GM18508 (cell line): Measurements from ENCODE around the gene RBBP4.
"Not testable (repeated sequence)": the region's sequence is repeated elsewhere in the genome, so short reads cannot be mapped to it uniquely, and the experiment has no call there.

ENCODE experiments used
- ATAC-seq: cut with Tn5 transposase; IDR thresholded peaks from one replicate; pipeline ENCODE4 v1.9.1; 2021; ENCODE audit warnings: moderate number of reproducible peaks; ENCODE audit not compliant: insufficient read depth, unreplicated experiment

The RBBP4 gene

DNA sequence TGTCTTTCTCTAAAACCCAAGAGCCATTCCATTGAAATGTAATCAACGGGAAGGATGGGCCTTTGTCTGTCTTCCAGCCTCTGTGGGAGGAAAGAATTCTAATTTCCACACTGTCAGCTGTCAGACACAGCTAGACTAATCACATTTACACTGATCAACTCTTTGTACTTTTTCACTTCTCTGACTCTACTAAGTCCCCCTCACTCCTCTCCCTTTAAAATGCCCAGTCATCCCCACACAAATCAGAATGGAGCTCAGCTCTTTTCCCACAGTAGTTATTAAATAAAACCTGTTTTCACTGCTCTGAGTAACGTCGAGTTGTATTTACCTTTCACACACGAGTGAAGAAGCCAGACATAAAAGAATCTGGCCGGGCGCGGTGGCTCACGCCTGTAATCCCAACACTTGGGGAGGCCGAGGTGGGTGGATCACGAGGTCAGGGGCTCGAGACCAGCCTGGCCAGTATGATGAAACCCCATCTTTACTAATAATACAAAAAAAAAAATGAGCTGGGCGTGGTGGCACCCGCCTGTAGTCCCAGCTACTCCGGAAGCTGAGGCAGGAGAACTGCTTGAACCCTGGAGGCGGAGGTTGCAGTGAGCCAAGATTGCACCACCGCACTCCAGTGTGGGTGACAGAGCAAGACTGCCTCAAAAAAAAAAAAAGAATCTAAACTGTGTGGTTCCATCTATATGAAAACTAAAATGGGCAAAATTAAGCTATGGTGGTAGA is 13.9 kb upstream of the RBBP4 start:
- no peak for ATAC-seq

DNA sequence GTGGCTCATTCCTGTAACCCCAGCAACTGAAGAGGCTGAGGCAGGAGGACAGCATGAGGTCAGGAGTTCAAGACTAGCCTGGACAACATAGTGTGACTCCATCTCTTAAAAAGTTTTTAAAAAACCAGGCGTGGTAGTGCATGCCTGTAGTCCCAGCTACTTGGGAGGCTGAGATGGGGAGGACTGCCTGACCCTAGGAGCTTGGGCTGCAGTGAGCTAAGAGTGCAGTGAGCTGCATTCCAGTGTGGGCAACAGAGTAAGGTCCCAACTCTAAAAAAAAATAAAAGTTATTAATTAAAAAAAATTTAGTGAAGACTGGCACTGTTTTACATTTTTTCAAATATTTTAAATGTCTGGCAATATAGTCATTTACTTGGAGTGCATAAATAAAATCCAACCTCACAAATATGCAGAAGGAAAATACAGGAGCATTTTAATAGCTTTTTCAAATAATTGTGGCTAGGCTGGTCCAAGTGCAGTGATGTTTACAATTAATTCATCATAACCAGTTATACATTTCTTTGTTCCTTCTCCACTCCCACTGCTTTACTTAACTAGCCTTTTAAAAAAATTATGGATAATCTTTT is 11.4 kb upstream of the RBBP4 start:
- no peak for ATAC-seq

DNA sequence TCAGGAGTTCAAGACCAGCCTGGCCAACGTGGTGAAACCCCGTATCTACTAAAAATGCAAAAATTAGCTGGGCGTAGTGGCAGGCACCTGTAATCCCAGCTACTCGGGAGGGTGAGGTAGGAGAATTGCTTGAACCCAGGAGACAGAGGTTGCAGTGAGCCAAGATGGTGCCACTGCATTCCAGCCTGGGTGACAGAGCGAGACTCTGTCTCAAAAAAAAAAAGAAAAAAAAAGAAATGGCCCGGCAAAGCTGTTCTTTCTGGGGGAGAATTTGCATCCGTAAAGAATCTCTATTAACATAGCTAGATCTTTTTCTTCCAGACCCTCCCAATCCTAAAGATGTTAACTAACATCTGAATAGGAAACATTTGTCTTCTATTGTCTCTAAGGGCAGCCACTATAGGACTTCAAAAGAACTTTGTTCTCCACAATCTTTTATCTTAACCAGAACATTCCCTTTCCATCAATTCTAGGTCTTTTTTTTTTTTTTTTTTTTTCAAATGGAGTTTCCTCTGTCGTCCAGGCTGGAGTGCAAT is 8.6 kb upstream of the RBBP4 start:
- ATAC-seq: not testable (repeated sequence)

DNA sequence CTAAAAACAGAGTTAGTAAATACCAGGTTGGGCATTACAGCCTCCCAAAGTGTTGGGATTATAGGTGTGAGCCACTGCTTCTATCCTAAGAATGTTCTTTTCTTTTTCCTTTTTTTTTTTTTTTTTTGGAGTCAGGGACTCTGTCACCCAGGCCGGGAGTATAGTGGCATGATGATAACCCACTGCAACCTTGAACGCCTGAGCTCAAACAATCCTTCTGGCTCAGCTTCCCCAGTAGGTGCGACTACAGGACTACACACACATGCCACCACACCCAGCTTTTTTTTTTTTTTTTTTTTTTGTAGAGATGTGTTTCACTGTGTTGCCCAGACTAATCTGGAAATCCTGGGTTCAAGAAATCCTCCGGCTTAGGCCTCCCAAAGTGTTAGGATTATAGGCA is 6.6 kb upstream of the RBBP4 start:
- no peak for ATAC-seq

DNA sequence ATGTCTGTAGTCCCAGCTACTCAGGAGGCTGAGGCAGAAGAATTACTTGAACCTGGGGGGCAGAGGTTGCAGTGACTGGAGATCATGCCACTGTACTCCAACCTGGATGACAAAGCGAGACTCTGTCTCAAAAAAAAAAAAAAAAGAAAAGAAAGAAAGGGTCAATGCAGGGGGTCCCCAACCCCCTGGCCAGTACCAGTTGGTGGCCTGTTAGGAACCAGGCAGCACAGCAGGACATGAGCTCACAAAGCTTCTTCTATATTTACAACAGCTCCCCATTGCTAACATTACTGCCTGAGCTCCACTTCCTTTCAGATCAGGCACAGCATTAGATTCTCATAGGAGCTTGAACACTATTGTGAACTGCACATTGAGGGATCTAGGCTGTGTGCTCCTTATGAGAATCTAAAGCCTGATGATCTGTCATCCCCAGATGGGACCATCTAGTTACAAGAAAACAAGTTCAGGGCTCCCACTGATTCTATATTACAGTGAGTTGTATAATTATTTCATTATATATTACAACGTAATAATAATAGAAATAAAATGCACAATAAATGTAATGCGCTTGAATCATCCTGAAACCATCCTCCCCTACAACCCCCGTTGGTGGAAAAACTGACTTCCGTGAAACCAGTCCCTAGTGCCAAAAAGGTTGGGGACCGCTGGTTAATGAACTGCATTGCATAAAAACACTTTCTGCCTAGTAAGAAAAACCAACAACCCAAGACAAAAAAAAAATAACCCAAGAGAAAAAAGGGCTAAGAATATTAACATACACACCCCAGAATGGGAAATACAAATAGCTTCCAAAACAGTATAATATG is 3.5 kb upstream of the RBBP4 start:
- ATAC-seq: no peak

DNA sequence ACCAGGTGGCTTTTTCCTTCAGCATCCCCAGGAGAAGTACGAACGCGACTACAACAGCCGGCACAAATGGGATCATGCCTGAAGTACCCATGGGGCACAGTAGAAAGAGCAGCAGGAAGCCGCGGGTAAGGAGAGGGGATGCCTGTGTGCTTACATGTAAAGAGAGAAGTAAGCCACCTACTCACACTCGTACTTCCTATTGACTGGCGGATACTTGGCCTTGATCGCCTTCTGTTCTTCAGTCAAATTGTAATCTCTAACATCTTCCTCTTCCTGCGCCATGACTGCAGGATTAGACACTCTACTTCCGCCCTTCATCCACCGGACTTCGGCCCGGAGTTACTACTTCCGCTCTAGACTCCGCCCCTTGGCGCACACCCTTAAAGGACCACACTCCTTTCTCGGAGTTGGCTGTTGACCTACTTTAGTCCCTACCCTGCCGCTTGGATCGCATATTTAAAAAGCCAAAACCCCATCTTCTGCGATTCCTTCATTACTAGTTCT is 708 bp upstream of the RBBP4 start, which contains the start of gene ZBTB8OS:
Gene ZBTB8OS (minus strand): TSS at position 303 of the 504 bp plus-strand sequence. CDS start 21 bp downstream, at position 282.
- no peak for ATAC-seq

DNA sequence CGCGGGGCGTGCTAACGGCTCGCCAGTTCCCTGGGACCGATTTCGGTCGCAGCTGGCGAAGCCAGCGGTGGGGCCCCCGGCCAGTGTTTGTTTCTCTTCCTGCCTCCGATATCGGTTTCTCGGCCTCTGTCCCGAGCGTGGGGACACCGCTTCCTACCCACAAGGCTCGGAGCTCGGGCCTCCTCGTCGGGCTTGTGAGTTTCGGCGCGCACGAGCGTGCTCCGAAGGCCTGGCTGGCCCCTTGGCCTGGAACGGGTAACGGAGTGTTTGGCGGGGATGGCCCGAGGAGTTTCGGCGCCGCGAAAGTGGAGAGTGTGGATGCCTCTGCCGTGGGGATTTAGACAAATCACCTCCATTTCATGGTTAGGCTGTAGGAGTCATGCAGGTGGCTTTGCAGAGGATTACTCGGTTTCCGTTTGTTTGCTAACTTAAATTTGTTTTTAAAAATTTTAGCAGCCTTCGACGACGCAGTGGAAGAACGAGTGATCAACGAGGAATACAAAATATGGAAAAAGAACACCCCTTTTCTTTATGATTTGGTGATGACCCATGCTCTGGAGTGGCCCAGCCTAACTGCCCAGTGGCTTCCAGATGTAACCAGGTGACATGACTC is 559 bp downstream of the RBBP4 start:
- no peak for ATAC-seq

DNA sequence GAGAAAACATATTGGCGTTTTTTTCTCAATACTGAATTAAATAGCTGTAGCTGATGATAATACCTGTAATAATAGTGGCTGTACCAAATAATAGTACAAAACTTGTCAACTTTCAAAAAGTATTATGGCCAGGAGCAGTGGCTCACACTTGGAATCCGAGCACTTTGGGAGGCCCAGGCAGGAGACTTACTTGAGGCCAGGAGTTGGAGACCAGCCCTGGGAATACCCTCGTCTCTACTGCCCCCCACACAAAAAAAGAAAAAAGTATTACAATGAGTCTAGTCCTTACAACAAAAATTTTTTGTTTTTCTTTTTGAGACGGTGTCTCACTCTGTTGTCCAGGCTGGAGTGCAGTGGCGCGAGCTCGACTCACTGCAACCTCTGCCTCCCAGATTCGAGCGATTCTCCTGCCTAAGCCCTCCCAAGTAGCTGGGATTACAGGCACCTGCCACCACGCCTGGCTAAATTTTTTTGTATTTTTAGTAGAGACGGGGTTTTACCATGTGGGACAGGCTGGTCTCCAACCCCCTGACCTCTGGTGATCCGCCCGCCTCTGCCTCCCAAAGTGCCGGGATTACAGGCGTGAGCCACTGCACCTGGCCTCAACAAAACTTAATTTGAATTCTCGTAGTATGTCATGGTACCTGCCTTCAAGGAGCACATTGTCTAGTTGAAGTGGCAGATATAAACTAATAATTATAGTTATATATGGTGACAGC is 1.4 kb downstream of the RBBP4 start:
- ATAC-seq: no peak

DNA sequence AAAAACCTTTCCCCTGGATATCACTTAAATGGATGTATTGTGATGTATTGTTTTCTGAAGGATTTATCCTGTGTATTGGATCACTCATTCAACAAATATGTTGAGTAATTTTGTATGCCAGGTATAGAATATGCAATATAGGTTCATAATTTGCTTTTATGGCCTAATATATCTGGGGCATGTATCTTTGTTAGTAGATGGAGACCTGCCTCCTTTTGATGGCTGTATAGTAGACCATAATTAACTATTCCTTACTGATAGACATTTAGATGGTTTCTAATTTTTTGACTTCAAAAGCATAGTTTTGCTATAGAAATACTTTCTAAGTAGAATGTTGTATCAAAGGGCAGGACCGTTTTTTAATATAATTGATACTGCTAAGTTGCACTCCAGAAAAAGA is 8.6 kb downstream of the RBBP4 start:
- no peak for ATAC-seq

DNA sequence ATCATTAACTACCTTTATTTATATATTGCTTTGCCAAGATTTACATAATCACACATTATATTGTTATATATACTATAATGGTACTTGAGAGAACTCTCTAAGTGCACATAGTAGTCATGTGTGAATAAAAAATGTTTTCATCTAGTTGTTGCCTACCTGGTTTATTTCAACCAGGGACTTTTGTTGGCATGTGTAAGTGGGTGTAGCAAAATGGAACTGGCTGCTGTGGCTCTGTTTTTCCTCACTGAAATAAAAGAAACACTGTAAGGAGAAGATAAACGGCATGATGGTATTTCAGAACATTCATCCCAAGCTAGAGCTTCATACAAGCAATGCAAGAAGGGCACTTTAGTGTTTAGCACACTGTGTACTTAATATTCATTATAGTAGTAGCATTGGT is 14.9 kb downstream of the RBBP4 start:
- ATAC-seq: no peak

DNA sequence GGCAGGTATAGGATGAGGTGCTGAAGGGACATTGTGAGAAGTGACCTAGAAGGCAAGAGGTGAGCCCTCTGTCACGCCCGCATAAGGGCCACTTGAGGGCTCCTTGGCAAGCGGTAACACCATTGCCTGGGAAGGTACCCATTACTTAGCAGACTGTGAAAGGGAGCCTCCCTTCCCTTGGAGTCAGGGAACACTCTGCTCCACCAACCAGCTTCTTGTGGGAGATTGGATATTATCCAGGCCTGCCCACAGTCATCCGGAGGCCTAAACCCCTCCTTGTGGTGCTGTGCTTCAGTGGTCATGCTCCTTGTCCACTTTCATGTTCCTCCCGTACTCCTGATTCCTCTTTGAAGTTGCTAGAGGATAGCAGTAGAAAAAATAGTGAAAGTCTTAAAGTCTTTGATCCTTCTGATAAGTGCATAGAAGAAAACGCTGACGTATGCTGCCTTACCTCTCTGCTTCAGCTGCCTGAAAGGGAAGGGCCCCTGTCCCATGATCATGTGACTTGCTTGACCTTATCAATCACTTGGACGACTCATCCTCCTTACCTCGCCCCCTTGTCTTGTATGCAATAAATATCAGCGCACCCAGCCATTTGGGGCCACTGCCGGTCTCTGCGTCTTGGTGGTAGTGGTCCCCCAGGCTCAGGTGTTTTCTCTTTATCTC is 16.0 kb downstream of the RBBP4 start:
- no peak for ATAC-seq

DNA sequence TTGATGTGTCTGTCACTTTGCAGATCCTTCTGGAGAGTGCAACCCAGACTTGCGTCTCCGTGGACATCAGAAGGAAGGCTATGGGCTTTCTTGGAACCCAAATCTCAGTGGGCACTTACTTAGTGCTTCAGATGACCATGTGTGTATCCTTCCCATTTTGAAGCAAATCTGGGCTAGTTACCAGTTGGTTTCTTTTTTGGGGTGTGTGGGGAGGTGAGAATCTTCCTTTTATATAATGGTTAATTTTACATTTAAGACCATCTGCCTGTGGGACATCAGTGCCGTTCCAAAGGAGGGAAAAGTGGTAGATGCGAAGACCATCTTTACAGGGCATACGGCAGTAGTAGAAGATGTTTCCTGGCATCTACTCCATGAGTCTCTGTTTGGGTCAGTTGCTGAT is 17.7 kb downstream of the RBBP4 start:
- ATAC-seq: not testable (repeated sequence)

DNA sequence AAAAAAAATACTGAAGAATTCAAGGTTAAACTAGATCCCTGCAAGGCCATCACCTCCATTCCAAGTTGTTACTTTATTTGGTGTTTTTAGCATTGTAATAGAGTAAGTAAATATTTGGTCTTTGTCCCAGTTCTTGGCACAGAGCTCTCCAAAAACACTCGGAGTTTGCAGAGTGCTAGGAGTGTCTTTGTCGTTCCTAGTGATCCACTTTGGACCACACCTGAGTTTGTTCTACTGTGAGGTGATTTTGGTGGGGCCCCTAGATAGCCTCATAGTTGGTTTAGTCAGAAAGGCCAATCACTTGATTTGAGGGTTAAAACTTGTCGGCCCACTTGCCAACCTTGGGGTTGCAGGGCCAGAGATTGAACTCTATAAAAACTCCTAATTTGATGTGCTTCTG is 25.9 kb downstream of the RBBP4 start:
- no peak for ATAC-seq

DNA sequence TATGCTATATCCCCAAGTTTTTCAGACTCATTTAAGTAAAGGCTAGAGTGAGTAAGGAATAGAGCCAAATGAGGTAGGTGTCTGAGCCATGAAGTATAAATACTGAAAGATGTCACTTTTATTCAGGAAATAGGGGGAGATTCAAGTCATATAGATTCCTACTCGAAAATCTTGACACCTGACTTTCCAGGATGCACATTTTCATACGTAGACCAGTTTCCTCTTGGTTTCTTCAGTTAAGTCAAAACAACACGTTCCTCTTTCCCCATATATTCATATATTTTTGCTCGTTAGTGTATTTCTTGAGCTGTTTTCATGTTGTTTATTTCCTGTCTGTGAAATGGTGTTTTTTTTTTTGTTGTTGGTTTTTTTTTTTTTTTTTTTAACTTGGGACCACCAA is 29.0 kb downstream of the RBBP4 start:
- not testable (repeated sequence) for ATAC-seq

DNA sequence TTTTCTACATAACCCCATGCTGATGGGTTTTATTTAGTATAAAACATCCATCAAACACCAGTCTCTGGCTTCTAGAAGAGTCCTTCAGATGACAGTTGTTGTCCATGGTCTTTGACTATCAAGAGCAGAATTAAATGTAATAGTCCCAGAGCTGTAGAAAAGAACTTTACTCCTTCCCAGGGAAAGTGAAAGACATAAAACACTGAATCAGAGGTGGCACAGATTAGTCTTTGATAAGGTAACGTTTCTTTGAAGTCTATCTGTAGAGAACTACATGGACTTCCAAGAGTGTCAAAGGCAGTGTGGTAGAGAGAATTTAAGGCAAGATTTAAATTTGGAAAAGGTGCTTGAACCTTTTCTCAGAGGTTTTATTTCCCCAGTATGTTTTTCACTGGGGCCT is 29.6 kb downstream of the RBBP4 start:
- ATAC-seq: no peak

DNA sequence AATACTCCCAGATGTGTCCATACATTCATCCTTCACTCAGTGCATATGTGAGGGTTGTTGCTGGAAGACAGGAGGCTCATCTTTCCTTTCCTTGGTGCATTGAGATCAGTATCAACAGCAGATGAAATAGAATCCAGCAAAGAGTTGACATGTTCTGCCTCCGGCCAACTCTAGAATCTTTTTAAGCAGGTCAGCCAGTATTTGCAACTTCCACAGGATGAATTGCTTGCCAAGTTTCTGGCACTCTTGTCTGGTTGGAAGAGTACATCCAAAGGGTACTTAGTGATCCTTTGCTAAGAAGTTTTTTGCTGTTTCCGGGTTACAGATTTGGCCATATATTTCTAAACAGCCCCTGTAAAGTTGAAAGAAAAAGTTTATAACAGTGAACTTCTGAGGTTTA is 30.5 kb downstream of the RBBP4 start:
- no peak for ATAC-seq

DNA sequence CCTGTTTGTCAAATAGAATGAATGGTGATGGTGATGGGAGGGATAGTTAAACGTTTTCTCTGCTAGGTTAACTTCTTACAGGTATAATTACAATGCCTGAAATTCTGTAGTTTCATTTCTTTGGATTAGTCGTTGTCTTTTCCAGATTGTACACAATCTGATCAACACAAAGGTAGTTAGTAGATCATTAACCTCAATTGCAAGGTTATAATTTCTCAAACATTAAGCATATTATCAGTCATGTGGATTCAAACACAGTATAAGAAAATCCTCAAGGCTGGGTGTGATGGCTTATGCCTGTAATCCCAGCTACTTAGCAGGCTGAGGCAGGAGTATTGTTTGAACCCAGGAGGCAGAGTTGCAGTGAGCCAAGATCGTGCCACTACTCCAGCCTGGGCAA is 31.0 kb downstream of the RBBP4 start:
- no peak for ATAC-seq

DNA sequence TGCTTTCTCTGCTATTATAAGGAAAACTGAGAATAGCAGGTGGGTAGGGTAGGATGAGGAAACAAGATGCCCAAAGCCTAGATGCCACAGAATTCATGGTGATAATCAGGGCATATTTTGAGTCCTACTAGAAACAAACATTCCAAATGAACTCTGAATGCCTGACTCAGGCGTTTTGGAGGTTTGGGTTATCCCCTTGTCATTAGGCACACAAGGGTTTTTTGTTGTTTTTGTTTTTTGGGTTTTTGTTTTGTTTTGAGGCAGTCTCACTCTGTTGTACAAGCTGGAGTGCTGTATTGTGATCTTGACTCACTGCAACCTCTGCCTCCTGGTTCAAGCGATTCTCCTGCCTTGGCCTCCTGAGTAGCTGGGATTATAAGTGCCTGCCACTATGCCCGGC is 32.4 kb downstream of the RBBP4 start:
- ATAC-seq: no peak

DNA sequence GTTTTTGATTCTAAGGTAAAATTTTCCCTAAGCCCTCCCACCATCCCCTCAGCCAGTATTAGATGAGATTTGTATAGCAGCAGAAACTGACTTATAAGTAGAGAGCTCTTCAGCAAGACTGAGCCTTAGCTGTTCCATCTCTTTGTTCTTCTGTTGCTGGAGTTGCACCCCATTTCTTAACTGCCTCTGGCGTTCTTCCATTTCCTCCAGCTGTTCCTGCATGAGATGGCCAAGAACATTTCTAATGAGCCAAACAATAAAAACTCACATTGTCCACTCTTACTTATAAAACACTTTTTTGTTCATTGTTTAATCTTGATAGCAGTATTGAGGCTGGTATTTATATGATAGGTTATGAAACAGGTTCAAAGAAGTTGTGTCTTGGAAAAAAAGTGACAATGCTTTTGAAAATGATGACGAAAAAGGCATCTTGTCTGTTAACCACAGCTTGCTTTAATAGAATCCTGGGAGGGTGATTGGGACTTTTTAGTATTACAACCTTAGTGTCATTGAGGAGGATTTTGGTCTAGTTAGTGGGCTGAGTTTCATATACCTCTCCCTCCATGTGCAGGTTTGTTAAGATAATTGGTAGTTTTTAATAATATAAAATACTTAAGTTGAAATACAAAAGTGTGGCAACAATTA is 33.3 kb downstream of the RBBP4 start:
- no peak for ATAC-seq
